Endodermal cell (in vitro differentiated cells): Measurements from ENCODE around the gene SPA17. TPM values are rescaled to one million over a fixed set of nuclear protein-coding genes. Genes with fewer than 3 reads are reported as not detected.
A peak's percentile ranks its signal among the peaks of the same experiment; 100 is the strongest.

Experiments used
- DNase-seq: peaks from one replicate; pipeline ENCODE4 v3.0.0-alpha.2; 2017
- H3K27ac ChIP-seq: 2 replicates; pipeline ENCODE4 v1.5.1; 2013; ENCODE audit warnings: mild to moderate bottlenecking, low read depth, low read length, moderate library complexity
- H3K27me3 ChIP-seq: 2 replicates; pipeline ENCODE4 v1.6.1; 2013; ENCODE audit warnings: mild to moderate bottlenecking, low read length, moderate library complexity; ENCODE audit not compliant: insufficient read depth, control insufficient read depth, poor library complexity, severe bottlenecking
- H3K36me3 ChIP-seq: 2 replicates; pipeline ENCODE4 v1.7.0; 2013; ENCODE audit warnings: mild to moderate bottlenecking, low read length, moderate library complexity; ENCODE audit not compliant: control insufficient read depth, insufficient read depth
- H3K4me1 ChIP-seq: one replicate; pipeline ENCODE4 v1.7.0; 2013; ENCODE audit warnings: low read length; ENCODE audit not compliant: control insufficient read depth, insufficient read depth
- H3K4me3 ChIP-seq: 2 replicates; pipeline ENCODE4 v1.5.1; 2013; ENCODE audit warnings: mild to moderate bottlenecking, low read length, moderate library complexity
- H3K9ac ChIP-seq: 2 replicates; pipeline ENCODE4 v1.6.1; 2013; ENCODE audit warnings: mild to moderate bottlenecking, low read length, moderate library complexity; ENCODE audit not compliant: poor library complexity, severe bottlenecking; ENCODE audit errors: extremely low read depth
- H3K9me3 ChIP-seq: 2 replicates; pipeline ENCODE4 v1.6.1; 2013; ENCODE audit warnings: mild to moderate bottlenecking, low read length, moderate library complexity; ENCODE audit not compliant: control insufficient read depth
- H3K27ac Mint-ChIP-seq: 2 replicates; pipeline ENCODE4 v1.8.0; 2020; ENCODE audit warnings: mixed read lengths
- H3K27me3 Mint-ChIP-seq: 2 replicates; pipeline ENCODE4 v1.8.0; 2021; ENCODE audit warnings: mild to moderate bottlenecking, mixed read lengths; ENCODE audit not compliant: insufficient read depth
- H3K36me3 Mint-ChIP-seq: 2 replicates; pipeline ENCODE4 v1.8.0; 2020; ENCODE audit warnings: low read depth, mixed read lengths
- H3K4me1 Mint-ChIP-seq: 2 replicates; pipeline ENCODE4 v1.8.0; 2020; ENCODE audit warnings: mixed read lengths
- H3K4me3 Mint-ChIP-seq: 2 replicates; pipeline ENCODE4 v1.8.0; 2020; ENCODE audit warnings: mild to moderate bottlenecking, moderate library complexity, mixed read lengths
- H3K9me3 Mint-ChIP-seq: 2 replicates; pipeline ENCODE4 v1.8.0; 2020; ENCODE audit warnings: mild to moderate bottlenecking, mixed read lengths
- CTCF ChIP-seq: fragments of 200-600 bp; sonication (generic); conservative IDR thresholded peaks from 2 replicates; pipeline ENCODE4 v1.5.0; 2021; ENCODE audit warnings: antibody characterized with exemption, mild to moderate bottlenecking
- WGBS, 2 experiments: methylation state at CpG; one replicate each; pipeline versions ENCODE4 v1.1.5 to v1.1.7; 2013; ENCODE audit warnings: missing lambda C conversion rate in 2 of 2, mixed read lengths in 1 of 2; ENCODE audit not compliant: insufficient coverage in 1 of 2, insufficient read length in 1 of 2; 5-methylcytosine and 5-hydroxymethylcytosine counted together
- total RNA-seq, 2 donors: library from RNA; stranded (reverse); fragmentation: NEBNext Ultra II Directional in 1 of 2; extraction: Animal tissue kit (Norgen Biotek cat#: 25700) in 1 of 2; gene quantifications; 2 replicates in 1 of 2; 3 replicates in 1 of 2; pipeline ENCODE4 v1.2.1, GENCODE V29; 2021

The SPA17 gene
- total RNA-seq, 2 donors from 2014 or later: 19.6 to 21.8 TPM

GRCh38 chr11:124663861-124664260, 9.8 kb upstream of the SPA17 start:
- no peak overlapping the region for H3K4me3 ChIP-seq
- H3K36me3 ChIP-seq: no peaks in the 10 kb centered on the region
- H3K9me3 Mint-ChIP-seq: no peaks in the 10 kb centered on the region
- no peaks in the 10 kb centered on the region for H3K9me3 ChIP-seq
- peaks cover 19% of the 10 kb centered on the region for H3K27me3 ChIP-seq
- DNase-seq: no peak
- no peak overlapping the region for H3K4me3 Mint-ChIP-seq
- H3K4me1 ChIP-seq: no peaks in the 10 kb centered on the region
- peaks cover 2% of the 10 kb centered on the region for H3K36me3 Mint-ChIP-seq
- no peak overlapping the region for H3K27ac Mint-ChIP-seq
- WGBS, 2 experiments: 73 to 87% methylated on average over 2 of the region's 2 CpGs
- H3K4me1 Mint-ChIP-seq: no peaks in the 10 kb centered on the region
- H3K27ac ChIP-seq: no peak overlapping the region
- peaks cover 3% of the 10 kb centered on the region for H3K27me3 Mint-ChIP-seq
- H3K9ac ChIP-seq: no peak overlapping the region
- TF ChIP-seq CTCF: no peak

GRCh38 chr11:124667601-124668000, 6.1 kb upstream of the SPA17 start:
- Histone ChIP-seq H3K36me3 (no peaks in the 10 kb centered on the region), H3K27me3 (peaks cover 36% of the 10 kb centered on the region), H3K4me1 (peaks cover 1% of the 10 kb centered on the region), H3K9me3 (no peaks in the 10 kb centered on the region), H3K27ac (no peak overlapping the region), H3K9ac (no peak overlapping the region), H3K4me3 (no peak overlapping the region)
- TF ChIP-seq CTCF: no peak
- Mint-ChIP-seq H3K27ac (no peak overlapping the region), H3K4me3 (no peak overlapping the region), H3K36me3 (peaks cover 2% of the 10 kb centered on the region), H3K9me3 (no peaks in the 10 kb centered on the region), H3K4me1 (peaks cover under 1% of the 10 kb centered on the region), H3K27me3 (peaks cover 18% of the 10 kb centered on the region)
- no peak for DNase-seq
- WGBS, 2 experiments: 93 to 100% methylated on average over 3 of the region's 3 CpGs

- Histone ChIP-seq H3K4me3 (no peak overlapping the region), H3K9me3 (no peaks in the 10 kb centered on the region), H3K4me1 (peaks cover 4% of the 10 kb centered on the region), H3K9ac (no peak overlapping the region), H3K27ac (no peak overlapping the region), H3K27me3 (peaks cover 42% of the 10 kb centered on the region), H3K36me3 (no peaks in the 10 kb centered on the region)
- H3K4me3 Mint-ChIP-seq: no peak overlapping the region
- no peaks in the 10 kb centered on the region for H3K9me3 Mint-ChIP-seq
- DNase-seq: peak; percentile 71
- no peak overlapping the region for H3K27ac Mint-ChIP-seq
- WGBS, 2 experiments: 35 to 100% methylated on average over 1 to 8 of the region's 8 CpGs
- H3K4me1 Mint-ChIP-seq: peaks cover 5% of the 10 kb centered on the region
- peaks cover 2% of the 10 kb centered on the region for H3K36me3 Mint-ChIP-seq
- TF ChIP-seq CTCF: peak; percentile 89
- peaks cover 25% of the 10 kb centered on the region for H3K27me3 Mint-ChIP-seq
These were observed 4.5 kb upstream of the SPA17 start for GRCh38 chr11:124669193-124669592.
